ENCODE results near the gene SZRD1.

Gene SZRD1

DNA sequence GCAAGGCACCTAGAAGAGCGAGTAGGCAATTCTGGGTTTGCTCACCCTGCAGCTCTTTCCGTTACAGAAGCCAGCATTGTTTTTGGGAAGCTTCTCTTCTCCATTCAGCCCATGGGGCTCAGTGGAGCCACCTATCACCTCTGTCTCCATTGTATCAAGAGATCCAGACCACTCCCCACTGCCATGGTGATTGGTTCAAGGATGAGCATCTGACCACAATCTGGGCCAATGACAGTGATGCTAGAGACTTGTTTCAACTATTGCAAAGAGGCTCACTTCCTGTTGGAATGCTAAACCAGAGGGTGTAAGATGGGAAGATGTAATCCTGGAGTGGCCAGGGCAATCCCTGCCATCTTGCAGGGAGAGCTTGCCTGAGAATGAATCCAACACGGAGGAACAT, 63.6 kb downstream of the SZRD1 start:
- TF ChIP-seq, protein P1, sequence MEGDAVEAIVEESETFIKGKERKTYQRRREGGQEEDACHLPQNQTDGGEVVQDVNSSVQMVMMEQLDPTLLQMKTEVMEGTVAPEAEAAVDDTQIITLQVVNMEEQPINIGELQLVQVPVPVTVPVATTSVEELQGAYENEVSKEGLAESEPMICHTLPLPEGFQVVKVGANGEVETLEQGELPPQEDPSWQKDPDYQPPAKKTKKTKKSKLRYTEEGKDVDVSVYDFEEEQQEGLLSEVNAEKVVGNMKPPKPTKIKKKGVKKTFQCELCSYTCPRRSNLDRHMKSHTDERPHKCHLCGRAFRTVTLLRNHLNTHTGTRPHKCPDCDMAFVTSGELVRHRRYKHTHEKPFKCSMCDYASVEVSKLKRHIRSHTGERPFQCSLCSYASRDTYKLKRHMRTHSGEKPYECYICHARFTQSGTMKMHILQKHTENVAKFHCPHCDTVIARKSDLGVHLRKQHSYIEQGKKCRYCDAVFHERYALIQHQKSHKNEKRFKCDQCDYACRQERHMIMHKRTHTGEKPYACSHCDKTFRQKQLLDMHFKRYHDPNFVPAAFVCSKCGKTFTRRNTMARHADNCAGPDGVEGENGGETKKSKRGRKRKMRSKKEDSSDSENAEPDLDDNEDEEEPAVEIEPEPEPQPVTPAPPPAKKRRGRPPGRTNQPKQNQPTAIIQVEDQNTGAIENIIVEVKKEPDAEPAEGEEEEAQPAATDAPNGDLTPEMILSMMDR (IDR thresholded peaks at IDR 0.05; ENCODE audit: insufficient read depth, missing control alignments), result no peak
- no peak for FAIRE-seq
- DNase-seq (ENCODE audit: insufficient read length, low spot score), result no peak

DNA sequence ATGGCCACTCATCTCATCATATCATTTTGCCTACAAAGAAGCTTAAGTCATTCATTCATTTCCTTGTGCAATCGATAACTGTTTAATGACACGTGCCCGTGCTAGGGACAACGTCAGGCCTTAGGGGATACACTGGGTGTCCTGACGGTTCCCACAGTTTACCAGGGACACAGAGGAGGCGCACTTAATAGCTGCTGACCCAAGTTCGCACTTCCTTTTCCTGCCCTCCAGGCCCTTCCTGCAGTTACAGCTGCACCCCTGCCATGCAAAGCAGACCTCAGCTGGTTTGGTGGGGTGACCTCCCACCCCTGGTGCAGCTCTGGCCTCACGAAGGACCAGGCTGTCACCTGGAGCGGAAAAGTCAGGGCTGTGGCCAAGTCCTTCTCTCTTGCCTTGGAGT, 66.0 kb downstream of the SZRD1 start:
- FAIRE-seq (no peak), DNase-seq (ENCODE audit: insufficient read length, low spot score) (no peak)
- TF ChIP-seq, protein P1 (IDR thresholded peaks at IDR 0.05; ENCODE audit: insufficient read depth, missing control alignments), result no peak

DNA sequence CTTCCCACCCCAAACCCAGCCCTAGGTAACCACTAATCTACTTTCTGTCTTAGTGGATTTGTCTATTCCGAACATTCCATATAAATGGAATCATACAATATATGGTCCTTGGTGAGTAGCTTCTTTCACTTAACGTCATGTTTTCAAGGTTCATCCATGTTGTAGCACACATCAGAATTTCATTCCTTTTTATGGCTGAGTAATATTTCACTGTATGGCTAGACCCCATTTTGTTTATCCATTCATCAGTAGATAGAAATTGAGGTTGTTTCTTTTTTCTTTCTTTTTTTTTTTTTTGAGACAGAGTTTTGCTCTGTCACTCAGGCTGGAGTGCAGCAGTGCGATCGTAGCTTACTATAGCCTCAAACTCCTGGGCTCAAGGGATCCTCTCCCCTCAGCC, 67.0 kb downstream of the SZRD1 start:
- TF ChIP-seq, protein P1 (IDR thresholded peaks at IDR 0.05; ENCODE audit: insufficient read depth, missing control alignments), result no peak
- no peak for DNase-seq (ENCODE audit: insufficient read length, low spot score)
- FAIRE-seq, result no peak

DNA sequence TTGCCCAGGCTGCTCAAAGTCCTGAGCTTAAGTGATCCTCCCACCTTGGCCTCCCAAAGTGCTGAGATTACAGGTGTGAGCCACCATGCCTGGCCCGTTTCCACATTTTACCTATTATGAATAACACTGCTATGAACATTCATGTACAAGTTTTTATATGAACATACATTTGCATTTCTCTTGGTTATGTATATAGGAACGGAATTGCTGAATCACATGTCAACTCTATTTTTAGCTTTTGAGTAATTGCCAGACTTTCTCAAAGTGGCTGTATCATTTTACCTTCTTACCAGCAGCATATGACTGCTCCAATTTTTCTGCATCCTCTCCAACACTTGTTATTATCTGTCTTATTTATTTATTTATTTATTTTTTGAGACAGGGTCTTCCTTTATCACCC, 67.5 kb downstream of the SZRD1 start:
- TF ChIP-seq, protein P1 (IDR thresholded peaks at IDR 0.05; ENCODE audit: insufficient read depth, missing control alignments), result no peak
- FAIRE-seq (no peak), DNase-seq (ENCODE audit: insufficient read length, low spot score) (no peak)

DNA sequence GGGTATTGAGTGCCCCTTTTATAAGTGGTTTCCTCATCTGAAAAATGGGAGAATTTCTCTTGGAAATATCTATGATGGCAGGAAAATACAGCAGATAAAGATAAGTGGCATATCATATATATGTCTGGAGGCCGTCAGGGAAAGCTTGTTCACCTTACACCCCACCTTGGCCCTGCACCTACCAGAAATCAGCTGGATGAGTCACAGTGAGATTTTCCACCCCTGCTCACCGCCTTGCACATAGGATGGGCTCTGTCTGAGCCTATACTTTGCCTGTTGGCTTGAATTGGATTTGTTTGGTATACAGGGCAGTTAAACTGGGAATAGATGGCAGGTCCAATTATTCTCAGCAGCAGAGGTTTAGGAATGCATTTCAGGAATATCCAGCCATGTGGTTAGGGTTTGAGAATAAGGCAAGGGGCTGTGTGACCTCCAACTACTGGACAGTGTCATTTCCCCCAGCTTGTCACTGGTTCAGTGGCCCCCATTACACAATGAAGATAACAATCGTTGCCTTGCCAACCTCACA, 70.0 kb downstream of the SZRD1 start, which contains the start of gene SPATA21:
Gene SPATA21, minus strand, starts transcription at position 479 of the 529 bp plus-strand sequence. CDS start 6,053 bp downstream, outside the sequence.
- TF ChIP-seq, protein P1 (IDR thresholded peaks at IDR 0.05; ENCODE audit: insufficient read depth, missing control alignments), result no peak
- DNase-seq (ENCODE audit: insufficient read length, low spot score), result no peak
- no peak for FAIRE-seq

DNA sequence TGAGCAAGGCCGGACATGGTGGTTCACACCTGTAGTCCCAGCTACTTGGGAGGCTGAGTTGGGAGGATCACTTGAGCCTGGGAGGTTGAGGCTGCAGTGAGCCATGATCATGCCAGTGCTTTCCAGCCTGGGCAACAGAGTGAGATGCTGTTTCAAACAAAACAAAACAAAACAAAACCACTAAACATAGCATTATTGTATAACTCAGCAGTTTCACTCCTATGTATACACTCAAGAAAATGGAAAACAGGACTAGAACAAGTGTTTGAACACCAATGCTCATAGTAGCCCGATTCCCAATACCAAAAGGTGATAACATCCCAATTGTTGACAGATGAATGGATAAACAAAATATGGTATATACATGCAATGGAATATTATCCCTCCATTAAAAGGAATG, 71.5 kb downstream of the SZRD1 start:
- no peak for DNase-seq (ENCODE audit: insufficient read length, low spot score)
- no peak for FAIRE-seq
- TF ChIP-seq, protein P1 (IDR thresholded peaks at IDR 0.05; ENCODE audit: insufficient read depth, missing control alignments), result no peak

DNA sequence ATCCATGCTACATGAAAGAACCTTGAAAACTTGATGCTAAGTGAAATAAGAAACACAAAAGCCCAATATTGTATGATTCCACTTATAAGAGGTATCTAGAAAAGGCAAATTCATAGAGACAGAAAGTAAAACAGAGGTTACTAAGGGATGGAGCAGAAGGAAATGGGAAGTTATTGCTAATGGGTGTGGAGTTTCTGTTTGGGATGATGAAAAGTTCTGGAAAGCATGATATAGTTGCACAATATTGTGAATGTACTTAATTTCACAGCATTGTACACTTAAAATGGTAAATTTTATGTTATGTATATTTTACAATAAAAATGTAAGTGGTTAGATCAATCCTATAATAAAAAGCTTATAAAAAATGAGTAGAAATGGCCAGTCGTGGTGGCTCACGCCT, 71.9 kb downstream of the SZRD1 start:
- FAIRE-seq, result no peak
- TF ChIP-seq, protein P1 (IDR thresholded peaks at IDR 0.05; ENCODE audit: insufficient read depth, missing control alignments), result no peak
- no peak for DNase-seq (ENCODE audit: insufficient read length, low spot score)

All from D721Med (cell line).